ENCODE results near the gene TGFBR3. TPM values are rescaled to one million over a fixed set of nuclear protein-coding genes. Genes with fewer than 3 reads are reported as not detected.

The TGFBR3 gene
- total RNA-seq, 2 experiments from 2014 or later: 5.5 to 7.5 TPM

- Mint-ChIP-seq H3K4me3 (peak overlapping the region; percentile 89), H3K4me1 (ENCODE audit: low read depth) (peaks cover 45% of the 10 kb centered on the region), H3K36me3 (ENCODE audit: low read depth) (no peaks in the 10 kb centered on the region), H3K27me3 (peaks cover 16% of the 10 kb centered on the region), H3K27ac (peak overlapping the region; percentile 74), H3K9me3 (no peaks in the 10 kb centered on the region)
- TF ChIP-seq CTCF (IDR thresholded peaks at IDR 0.05): no peak
- ATAC-seq (peak; percentile 21), DNase-seq (no peak)
- ChIA-PET POLR2A (interaction anchor here (1.0 to 1.2 kb wide), 5 partner anchors 13 to 384 kb away, joined by 3 to 4 read pairs (median 3); no protein-coding TSS in a partner anchor), CTCF (interaction anchor here (0.6 to 3.9 kb wide), 12 partner anchors 8 to 383 kb away, joined by 3 to 24 read pairs (median 4); no protein-coding TSS in a partner anchor)
- intact Hi-C loops (cut with micrococcal nuclease): no loop called here
Observed at GRCh38 chr1:91885213-91885715, 687 bp downstream of the TGFBR3 start.

GRCh38 chr1:91884459-91885212 lies 1.3 kb downstream of the TGFBR3 start:
- H3K4me1 Mint-ChIP-seq (ENCODE audit: low read depth): peaks cover 40% of the 10 kb centered on the region
- H3K27me3 Mint-ChIP-seq: peaks cover 16% of the 10 kb centered on the region
- H3K9me3 Mint-ChIP-seq: no peaks in the 10 kb centered on the region
- intact Hi-C loops (cut with micrococcal nuclease): loop anchor here (5.0 kb wide), 1 partner anchor 152 kb away; no protein-coding TSS in a partner anchor
- DNase-seq (peak; percentile 54), ATAC-seq (peak; percentile 43)
- POLR2A ChIA-PET: interaction anchor here (1.0 to 1.2 kb wide), 4 partner anchors 78 to 383 kb away, joined by 3 to 4 read pairs (median 3); no protein-coding TSS in a partner anchor
- peak overlapping the region; percentile 74 for H3K27ac Mint-ChIP-seq
- H3K4me3 Mint-ChIP-seq: peak overlapping the region; percentile 89
- TF ChIP-seq CTCF (IDR thresholded peaks at IDR 0.05): no peak
- CTCF ChIA-PET: interaction anchor here (0.6 to 3.9 kb wide), 16 partner anchors 12 to 933 kb away, joined by 3 to 24 read pairs (median 4); partner anchors contain the start of gene GFI1
- no peaks in the 10 kb centered on the region for H3K36me3 Mint-ChIP-seq (ENCODE audit: low read depth)

DNA sequence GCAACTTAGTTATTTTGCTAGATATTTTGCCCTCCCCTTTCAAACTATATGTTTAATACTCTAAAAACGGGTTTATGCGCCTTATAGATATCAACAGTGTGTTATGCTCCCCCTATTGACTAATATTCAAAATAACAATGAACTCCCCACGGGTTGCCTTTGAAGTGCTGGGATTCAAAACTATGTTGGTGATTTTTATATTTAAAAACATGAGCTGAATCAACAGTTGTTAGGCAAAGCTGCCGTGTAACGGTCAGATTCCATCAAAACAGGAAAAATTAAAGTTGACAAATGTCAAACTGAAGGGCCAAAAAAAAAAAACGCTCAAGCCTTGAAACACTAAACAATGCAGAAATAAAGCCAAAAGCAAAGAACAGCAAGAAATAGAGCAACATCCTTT lies 2.5 kb downstream of the TGFBR3 start:
- peak; percentile 55 for TF ChIP-seq CTCF (IDR thresholded peaks at IDR 0.05)
- ATAC-seq (no peak), DNase-seq (no peak)
- intact Hi-C loops (cut with micrococcal nuclease): loop anchor here (5.0 kb wide), 1 partner anchor 151 kb away; no protein-coding TSS in a partner anchor
- Mint-ChIP-seq H3K36me3 (ENCODE audit: low read depth) (no peaks in the 10 kb centered on the region), H3K27ac (peak overlapping the region; percentile 34), H3K4me1 (ENCODE audit: low read depth) (peaks cover 42% of the 10 kb centered on the region), H3K9me3 (no peaks in the 10 kb centered on the region), H3K27me3 (peaks cover 13% of the 10 kb centered on the region), H3K4me3 (peak overlapping the region; percentile 59)
- CTCF ChIA-PET: interaction anchor here (0.6 to 3.9 kb wide), 15 partner anchors 11 to 603 kb away, joined by 3 to 24 read pairs (median 3); partner anchors contain the start of gene GFI1
- POLR2A ChIA-PET: no interaction called here

GRCh38 chr1:91881280-91881679 lies 4.7 kb downstream of the TGFBR3 start:
- no peak for ATAC-seq
- ChIA-PET POLR2A (interaction anchor here (0.6 to 1.6 kb wide), 3 partner anchors 12 to 78 kb away, joined by 3 to 4 read pairs (median 3); no protein-coding TSS in a partner anchor), CTCF (interaction anchor here (1.6 kb wide), 1 partner anchor 368 kb away, joined by 5 read pairs; no protein-coding TSS in a partner anchor)
- peaks cover 5% of the 10 kb centered on the region for H3K27me3 Mint-ChIP-seq
- no peak for DNase-seq
- TF ChIP-seq CTCF (IDR thresholded peaks at IDR 0.05): no peak
- no peak overlapping the region for H3K27ac Mint-ChIP-seq
- no peaks in the 10 kb centered on the region for H3K36me3 Mint-ChIP-seq (ENCODE audit: low read depth)
- H3K4me3 Mint-ChIP-seq: no peak overlapping the region
- intact Hi-C loops (cut with micrococcal nuclease): loop anchor here (5.0 kb wide), 1 partner anchor 149 kb away; no protein-coding TSS in a partner anchor
- peaks cover 60% of the 10 kb centered on the region for H3K4me1 Mint-ChIP-seq (ENCODE audit: low read depth)
- no peaks in the 10 kb centered on the region for H3K9me3 Mint-ChIP-seq

All from activated CD8-positive, alpha-beta T cell treated with anti-CD3 and anti-CD28 coated beads for 36 hours (primary cell).